Vagina (tissue), 2 donors: ENCODE measurements around the gene CXorf49. TPM values are rescaled to one million over a fixed set of nuclear protein-coding genes. Genes with fewer than 3 reads are reported as not detected.
A peak's percentile ranks its signal among the peaks of the same experiment; 100 is the strongest.
"Not testable (repeated sequence)": the region's sequence is repeated elsewhere in the genome, so short reads cannot be mapped to it uniquely, and the experiment has no call there.

Experiments
- DNase-seq, 2 donors: peaks; one replicate each; pipeline ENCODE4 v3.0.0-alpha.2; 2017; ENCODE audit errors: extremely low spot score in 2 of 2
- H3K27ac ChIP-seq: fragments of 200-600 bp; sonication (generic); one replicate; pipeline ENCODE4 v1.5.1; 2019
- H3K27me3 ChIP-seq: fragments of 200-600 bp; sonication (generic); one replicate; pipeline ENCODE4 v1.5.1; 2019
- H3K36me3 ChIP-seq, 2 donors: fragments of 200-600 bp; sonication (generic); one replicate each; pipeline ENCODE4 v1.5.1; 2017 to 2019
- H3K4me1 ChIP-seq: fragments of 200-600 bp; sonication (generic); one replicate; pipeline ENCODE4 v1.5.1; 2019
- H3K4me3 ChIP-seq, 2 donors: fragments of 200-600 bp; sonication (generic); 1 replicate in 1 of 2; 2 replicates in 1 of 2; pipeline ENCODE4 v1.5.1; 2016 to 2019
- H3K9me3 ChIP-seq: fragments of 200-600 bp; sonication (generic); one replicate; pipeline ENCODE4 v1.5.1; 2019
- CTCF ChIP-seq, 3 experiments: fragments of 450-650 bp in 2 of 3; fragments of 200-600 bp in 1 of 3; sonication (generic) in 1 of 3; IDR thresholded peaks; one replicate each; pipeline ENCODE4 v1.5.1; 2017 to 2019; ENCODE audit warnings: antibody characterized with exemption in 3 of 3, mild to moderate bottlenecking in 2 of 3, moderate library complexity in 2 of 3
- POLR2A ChIP-seq, 2 donors: fragments of 450-650 bp; IDR thresholded peaks; one replicate each; pipeline ENCODE4 v1.6.1; 2017; ENCODE audit warnings: antibody characterized with exemption in 2 of 2, mild to moderate bottlenecking in 2 of 2, moderate library complexity in 2 of 2
- POLR2AphosphoS5 ChIP-seq, 2 donors: sonication (generic); formaldehyde crosslinking; IDR thresholded peaks; one replicate each; pipeline ENCODE4 v1.9.0; 2017; ENCODE audit warnings: antibody characterized with exemption in 2 of 2, mild to moderate bottlenecking in 2 of 2, low read depth in 1 of 2; ENCODE audit not compliant: insufficient read depth in 1 of 2
- intact Hi-C: fragments of 100-400 bp; cut with DNase I; formaldehyde crosslinking; loops from one replicate; pipeline ENCODE4 v1.15.1; 2023
- total RNA-seq: library from RNA; depleted of rRNA; stranded (reverse); fragments of >200 nt; gene quantifications from one replicate; pipeline ENCODE4 v1.2.3, GENCODE V29; 2016

CXorf49 gene
- total RNA-seq, 1 donor from 2014 or later = not detected

GRCh38 chrX:71697466-71698298 lies 20.4 kb downstream of the CXorf49 start:
- DNase-seq, H3K27ac ChIP-seq, H3K36me3 ChIP-seq, H3K27me3 ChIP-seq, H3K9me3 ChIP-seq, H3K4me3 ChIP-seq, H3K4me1 ChIP-seq, intact Hi-C loops: not testable (repeated sequence)

GRCh38 chrX:71696641-71697465 lies 21.2 kb downstream of the CXorf49 start:
- DNase-seq, H3K36me3 ChIP-seq, intact Hi-C loops, H3K4me1 ChIP-seq, H3K27me3 ChIP-seq, H3K4me3 ChIP-seq, H3K27ac ChIP-seq, H3K9me3 ChIP-seq: not testable (repeated sequence)

- Histone ChIP-seq H3K27me3 (no peaks in the 10 kb centered on the region), H3K4me3 (no peak overlapping the region), H3K27ac (no peak overlapping the region), H3K36me3 (no peaks in the 10 kb centered on the region), H3K4me1 (no peaks in the 10 kb centered on the region), H3K9me3 (no peaks in the 10 kb centered on the region)
- TF ChIP-seq POLR2A (IDR thresholded peaks at IDR 0.05) = no peak
- no peak for TF ChIP-seq CTCF (IDR thresholded peaks at IDR 0.05)
- no peak for TF ChIP-seq POLR2AphosphoS5 (IDR thresholded peaks at IDR 0.05; ENCODE audit: insufficient read depth in 1 of 2, low read depth in 1 of 2)
- peak in 1 of 2 donors; percentile 32 for DNase-seq
- intact Hi-C loops = no loop called here
These were observed 38.4 kb downstream of the CXorf49 start for GRCh38 chrX:71679575-71680207.

GRCh38 chrX:71677195-71677594 lies 40.9 kb downstream of the CXorf49 start:
- H3K9me3 ChIP-seq, intact Hi-C loops: not testable (repeated sequence)

GRCh38 chrX:71676068-71676795 lies 41.9 kb downstream of the CXorf49 start:
- H3K9me3 ChIP-seq, H3K27me3 ChIP-seq, intact Hi-C loops, H3K36me3 ChIP-seq, H3K4me1 ChIP-seq, H3K4me3 ChIP-seq, H3K27ac ChIP-seq: not testable (repeated sequence)
- peak in 1 of 2 donors; percentile 56 for DNase-seq

More at GRCh38 chrX:71677195-71677594, 40.9 kb downstream of the CXorf49 start:
- H3K27ac ChIP-seq, H3K4me3 ChIP-seq, H3K36me3 ChIP-seq, H3K4me1 ChIP-seq, H3K27me3 ChIP-seq, DNase-seq: not testable (repeated sequence)

- peak in 1 of 2 donors; percentile 5 for DNase-seq
- H3K36me3 ChIP-seq, intact Hi-C loops, H3K4me3 ChIP-seq, H3K27ac ChIP-seq, H3K9me3 ChIP-seq, H3K4me1 ChIP-seq, H3K27me3 ChIP-seq: not testable (repeated sequence)
These were observed 42.4 kb downstream of the CXorf49 start for GRCh38 chrX:71675636-71676035.

- DNase-seq = peak in 1 of 2 donors; percentile 44
- TF ChIP-seq CTCF (IDR thresholded peaks at IDR 0.05) = no peak
- no peak for TF ChIP-seq POLR2A (IDR thresholded peaks at IDR 0.05)
- TF ChIP-seq POLR2AphosphoS5 (IDR thresholded peaks at IDR 0.05; ENCODE audit: insufficient read depth in 1 of 2, low read depth in 1 of 2) = no peak
- no peak overlapping the region for H3K4me3 ChIP-seq
- H3K27me3 ChIP-seq = no peaks in the 10 kb centered on the region
- intact Hi-C loops = no loop called here
- H3K36me3 ChIP-seq = no peaks in the 10 kb centered on the region
- no peaks in the 10 kb centered on the region for H3K9me3 ChIP-seq
- H3K27ac ChIP-seq = no peak overlapping the region
- no peaks in the 10 kb centered on the region for H3K4me1 ChIP-seq
These were observed 46.1 kb downstream of the CXorf49 start for GRCh38 chrX:71671938-71672337.
